ENCODE measurements around the gene NR6A1. TPM values are rescaled to one million over a fixed set of nuclear protein-coding genes. Genes with fewer than 3 reads are reported as not detected.

Gene NR6A1
- total RNA-seq, 2 experiments from 2014 or later = not detected

DNA sequence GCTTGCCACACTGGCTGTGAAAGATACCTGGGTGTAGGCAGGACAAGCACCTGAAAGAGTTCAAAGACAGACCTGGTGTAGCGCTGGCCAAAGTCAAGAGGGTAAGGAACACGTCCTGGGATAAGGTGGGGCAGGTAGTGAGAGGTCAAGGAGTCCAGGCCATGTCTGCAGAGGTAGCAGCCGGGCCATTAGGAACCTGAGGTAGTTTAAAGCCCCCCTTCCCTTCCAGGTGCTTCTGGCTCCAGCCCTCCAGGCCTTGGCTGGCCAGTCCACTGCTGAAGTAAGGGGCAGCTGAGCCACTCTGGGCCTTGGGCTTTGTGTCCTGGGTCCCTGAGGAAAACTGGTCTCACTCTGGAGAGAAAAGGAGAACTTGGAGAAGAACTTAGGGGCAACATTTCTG lies 250.0 kb downstream of the NR6A1 start:
- CTCF ChIA-PET = no interaction called here
- no peak overlapping the region for H3K4me3 ChIP-seq (ENCODE audit: low read length)
- no peak overlapping the region for H3K4me3 Mint-ChIP-seq

DNA sequence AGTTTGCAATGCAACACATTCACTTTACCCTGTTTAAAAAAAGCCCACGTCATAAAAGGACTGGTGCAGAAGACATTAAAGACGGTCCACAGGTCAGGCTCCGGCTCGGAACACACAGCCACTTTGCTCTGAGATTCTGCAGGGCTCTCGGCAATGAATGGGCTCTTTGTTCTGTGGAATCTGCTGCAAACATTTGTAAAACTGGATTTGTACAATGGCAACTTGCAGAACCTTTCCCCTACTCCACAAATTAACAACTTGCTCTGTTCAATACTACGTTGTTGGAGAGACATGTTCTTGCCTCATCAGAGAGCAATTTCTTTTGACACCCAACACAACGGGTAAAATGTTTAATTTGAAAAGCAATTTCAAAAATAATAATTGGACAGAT lies 250.9 kb downstream of the NR6A1 start:
- no peak overlapping the region for H3K4me3 ChIP-seq (ENCODE audit: low read length)
- H3K27me3 ChIP-seq (ENCODE audit: control insufficient read depth in 1 of 2, insufficient read depth in 2 of 2, low read length in 2 of 2) = peaks cover 0 to 3% of the 10 kb centered on the region in 2 experiments
- Mint-ChIP-seq H3K36me3 (ENCODE audit: low read depth) (no peaks in the 10 kb centered on the region), H3K4me3 (no peak overlapping the region), H3K27ac (no peak overlapping the region), H3K9me3 (no peaks in the 10 kb centered on the region), H3K27me3 (peaks cover 19% of the 10 kb centered on the region), H3K4me1 (ENCODE audit: low read depth) (no peaks in the 10 kb centered on the region)
- H3K9me3 ChIP-seq (ENCODE audit: control insufficient read depth in 1 of 2, insufficient read depth in 1 of 2, low read length in 2 of 2) = peaks cover 0 to 5% of the 10 kb centered on the region in 2 experiments
- TF ChIP-seq, protein P1, sequence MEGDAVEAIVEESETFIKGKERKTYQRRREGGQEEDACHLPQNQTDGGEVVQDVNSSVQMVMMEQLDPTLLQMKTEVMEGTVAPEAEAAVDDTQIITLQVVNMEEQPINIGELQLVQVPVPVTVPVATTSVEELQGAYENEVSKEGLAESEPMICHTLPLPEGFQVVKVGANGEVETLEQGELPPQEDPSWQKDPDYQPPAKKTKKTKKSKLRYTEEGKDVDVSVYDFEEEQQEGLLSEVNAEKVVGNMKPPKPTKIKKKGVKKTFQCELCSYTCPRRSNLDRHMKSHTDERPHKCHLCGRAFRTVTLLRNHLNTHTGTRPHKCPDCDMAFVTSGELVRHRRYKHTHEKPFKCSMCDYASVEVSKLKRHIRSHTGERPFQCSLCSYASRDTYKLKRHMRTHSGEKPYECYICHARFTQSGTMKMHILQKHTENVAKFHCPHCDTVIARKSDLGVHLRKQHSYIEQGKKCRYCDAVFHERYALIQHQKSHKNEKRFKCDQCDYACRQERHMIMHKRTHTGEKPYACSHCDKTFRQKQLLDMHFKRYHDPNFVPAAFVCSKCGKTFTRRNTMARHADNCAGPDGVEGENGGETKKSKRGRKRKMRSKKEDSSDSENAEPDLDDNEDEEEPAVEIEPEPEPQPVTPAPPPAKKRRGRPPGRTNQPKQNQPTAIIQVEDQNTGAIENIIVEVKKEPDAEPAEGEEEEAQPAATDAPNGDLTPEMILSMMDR (IDR thresholded peaks at IDR 0.05) = no peak
- H3K4me1 ChIP-seq (ENCODE audit: insufficient read depth, low read length) = no peaks in the 10 kb centered on the region
- CTCF ChIA-PET = no interaction called here
- ATAC-seq (ENCODE audit: poor library complexity) = no peak
- no peaks in the 10 kb centered on the region for H3K36me3 ChIP-seq (ENCODE audit: insufficient read depth, low read length)
- H3K27ac ChIP-seq (ENCODE audit: low read depth in 1 of 2, low read length in 2 of 2) = no peak overlapping the region
- intact Hi-C loops (cut with DNase I, micrococcal nuclease) = no loop called here
- POLR2A ChIA-PET = no interaction called here
- DNase-seq = no peak

More for the DNA sequence above, 250.0 kb downstream of the NR6A1 start:
- peaks cover 0 to 3% of the 10 kb centered on the region in 2 experiments for H3K27me3 ChIP-seq (ENCODE audit: control insufficient read depth in 1 of 2, insufficient read depth in 2 of 2, low read length in 2 of 2)
- H3K4me1 ChIP-seq (ENCODE audit: insufficient read depth, low read length) = no peaks in the 10 kb centered on the region
- DNase-seq (no peak), ATAC-seq (ENCODE audit: poor library complexity) (no peak)
- Mint-ChIP-seq H3K4me1 (ENCODE audit: low read depth) (no peaks in the 10 kb centered on the region), H3K27me3 (peaks cover 19% of the 10 kb centered on the region), H3K27ac (no peak overlapping the region), H3K36me3 (ENCODE audit: low read depth) (no peaks in the 10 kb centered on the region), H3K9me3 (no peaks in the 10 kb centered on the region)
- no peak overlapping the region for H3K27ac ChIP-seq (ENCODE audit: low read depth in 1 of 2, low read length in 2 of 2)
- H3K9me3 ChIP-seq (ENCODE audit: control insufficient read depth in 1 of 2, insufficient read depth in 1 of 2, low read length in 2 of 2) = peaks cover 0 to 5% of the 10 kb centered on the region in 2 experiments
- TF ChIP-seq, protein P1 (IDR thresholded peaks at IDR 0.05) = no peak
- intact Hi-C loops (cut with DNase I, micrococcal nuclease) = no loop called here
- no peaks in the 10 kb centered on the region for H3K36me3 ChIP-seq (ENCODE audit: insufficient read depth, low read length)
- POLR2A ChIA-PET = no interaction called here

DNA sequence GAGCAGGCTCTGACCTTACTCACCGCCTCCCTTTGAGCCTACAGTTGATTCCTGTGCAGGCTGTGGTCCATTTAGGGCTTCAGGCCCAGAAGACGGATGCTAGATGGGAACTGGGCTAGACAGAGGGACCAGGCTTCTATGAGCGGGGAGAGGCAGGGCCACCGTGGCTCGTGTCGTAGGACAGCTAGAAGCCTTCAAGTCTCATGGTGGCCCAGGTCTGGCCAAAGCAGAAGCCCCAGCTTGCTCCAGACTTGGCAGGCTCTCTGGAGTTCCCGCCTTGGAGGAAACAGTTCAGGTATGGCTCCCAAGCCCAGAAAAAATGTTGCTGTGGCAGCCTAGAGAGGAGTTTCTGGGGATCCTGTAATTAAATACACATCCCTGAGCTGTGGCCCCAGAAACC lies 253.0 kb downstream of the NR6A1 start:
- no peaks in the 10 kb centered on the region for H3K4me1 Mint-ChIP-seq (ENCODE audit: low read depth)
- ChIA-PET CTCF (no interaction called here), POLR2A (no interaction called here)
- Histone ChIP-seq H3K27me3 (ENCODE audit: control insufficient read depth in 1 of 2, insufficient read depth in 2 of 2, low read length in 2 of 2) (peaks cover 0 to 3% of the 10 kb centered on the region in 2 experiments), H3K27ac (ENCODE audit: low read depth in 1 of 2, low read length in 2 of 2) (no peak overlapping the region), H3K4me1 (ENCODE audit: insufficient read depth, low read length) (no peaks in the 10 kb centered on the region), H3K36me3 (ENCODE audit: insufficient read depth, low read length) (no peaks in the 10 kb centered on the region), H3K4me3 (ENCODE audit: low read length) (no peak overlapping the region), H3K9me3 (ENCODE audit: control insufficient read depth in 1 of 2, insufficient read depth in 1 of 2, low read length in 2 of 2) (peaks cover 0 to 5% of the 10 kb centered on the region in 2 experiments)
- H3K4me3 Mint-ChIP-seq = no peak overlapping the region
- H3K36me3 Mint-ChIP-seq (ENCODE audit: low read depth) = no peaks in the 10 kb centered on the region
- ATAC-seq (ENCODE audit: poor library complexity) (no peak), DNase-seq (no peak)
- H3K27ac Mint-ChIP-seq = no peak overlapping the region
- H3K9me3 Mint-ChIP-seq = no peaks in the 10 kb centered on the region
- peaks cover 19% of the 10 kb centered on the region for H3K27me3 Mint-ChIP-seq
- TF ChIP-seq, protein P1 (IDR thresholded peaks at IDR 0.05) = no peak
- intact Hi-C loops (cut with DNase I, micrococcal nuclease) = no loop called here
